Progenitor cell of endocrine pancreas (in vitro differentiated cells): ENCODE data around the gene SYTL3. TPM values are rescaled to one million over a fixed set of nuclear protein-coding genes. Genes with fewer than 3 reads are reported as not detected.
"Not testable (repeated sequence)": the region's sequence is repeated elsewhere in the genome, so short reads cannot be mapped to it uniquely, and the experiment has no call there.

Source experiments
- DNase-seq: peaks from one replicate; pipeline ENCODE4 v3.0.0; 2021; ENCODE audit warnings: low spot score; ENCODE audit not compliant: unreplicated experiment
- H3K27ac Mint-ChIP-seq: 2 replicates; pipeline ENCODE4 v1.8.0; 2021; ENCODE audit warnings: mild to moderate bottlenecking, moderate library complexity, mixed read lengths
- H3K27me3 Mint-ChIP-seq: 2 replicates; pipeline ENCODE4 v1.8.0; 2021; ENCODE audit warnings: mixed read lengths
- H3K36me3 Mint-ChIP-seq: 2 replicates; pipeline ENCODE4 v1.8.0; 2022; ENCODE audit warnings: mixed read lengths; ENCODE audit not compliant: insufficient read depth
- H3K4me1 Mint-ChIP-seq: 2 replicates; pipeline ENCODE4 v1.8.0; 2021; ENCODE audit warnings: low read depth, mixed read lengths
- H3K4me3 Mint-ChIP-seq: 2 replicates; pipeline ENCODE4 v1.8.0; 2021; ENCODE audit warnings: low read depth, mild to moderate bottlenecking, moderate library complexity, mixed read lengths
- H3K9me3 Mint-ChIP-seq: 2 replicates; pipeline ENCODE4 v1.8.0; 2021; ENCODE audit warnings: low read depth, mixed read lengths
- CTCF ChIP-seq: fragments of 200-600 bp; sonication (generic); IDR thresholded peaks from one replicate; pipeline ENCODE4 v1.5.0; 2021; ENCODE audit warnings: antibody characterized with exemption, mild to moderate bottlenecking; ENCODE audit not compliant: unreplicated experiment
- total RNA-seq: library from RNA; stranded (reverse); gene quantifications from 2 replicates; pipeline ENCODE4 v1.2.1, GENCODE V29; 2021

The SYTL3 gene
- total RNA-seq, 1 donor from 2014 or later, result 2.1 TPM

DNA sequence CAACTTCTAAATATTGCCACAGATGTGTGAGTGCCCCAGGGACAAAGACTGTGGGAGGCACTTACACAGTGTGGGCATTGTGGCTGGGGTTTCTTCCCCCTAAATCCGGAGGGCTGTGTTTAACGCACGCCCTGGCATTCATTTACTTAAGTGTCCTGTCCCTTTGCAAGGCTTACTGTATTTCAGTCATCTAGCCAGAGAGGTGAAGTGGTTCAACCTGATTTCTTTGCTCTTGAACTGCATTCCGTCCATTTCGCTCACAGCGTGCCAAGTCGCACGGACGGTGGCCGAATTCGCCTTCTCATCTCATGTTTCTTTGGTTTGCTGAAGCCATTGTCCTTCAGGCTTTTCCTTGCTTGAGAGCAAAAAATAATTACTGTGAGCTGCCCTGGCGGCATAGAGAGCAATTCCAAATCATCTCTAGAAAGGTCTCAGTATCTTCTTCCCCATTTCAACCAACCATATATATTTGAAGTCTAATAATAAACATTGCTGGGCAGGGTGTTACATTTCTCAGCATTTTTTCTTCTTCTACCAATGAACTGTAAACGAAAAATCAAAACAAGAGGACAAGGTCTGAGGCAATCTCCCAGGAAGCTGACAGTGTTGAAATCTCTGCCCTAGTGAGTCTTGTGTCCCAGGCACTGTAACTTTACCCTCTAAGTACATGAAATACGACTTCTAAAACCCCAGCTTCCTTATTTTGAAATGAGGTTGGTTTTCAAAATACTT is 16.9 kb downstream of the SYTL3 start:
- Mint-ChIP-seq H3K9me3 (no peaks in the 10 kb centered on the region), H3K4me1 (peaks cover 23% of the 10 kb centered on the region), H3K4me3 (no peak overlapping the region), H3K36me3 (no peaks in the 10 kb centered on the region), H3K27ac (no peak overlapping the region), H3K27me3 (peaks cover 47% of the 10 kb centered on the region)
- DNase-seq, result no peak
- TF ChIP-seq CTCF, result no peak

- Mint-ChIP-seq H3K27me3 (peaks cover 42% of the 10 kb centered on the region), H3K4me3 (no peak overlapping the region), H3K9me3 (no peaks in the 10 kb centered on the region), H3K27ac (peak overlapping the region; percentile 56), H3K4me1 (peaks cover 23% of the 10 kb centered on the region), H3K36me3 (no peaks in the 10 kb centered on the region)
- TF ChIP-seq CTCF, result no peak
- DNase-seq, result no peak
Measured at GRCh38 chr6:158667360-158667981, 17.6 kb downstream of the SYTL3 start.

GRCh38 chr6:158668707-158669103 is 18.9 kb downstream of the SYTL3 start:
- DNase-seq, result no peak
- Mint-ChIP-seq H3K9me3 (no peaks in the 10 kb centered on the region), H3K4me3 (no peak overlapping the region), H3K27ac (no peak overlapping the region), H3K27me3 (peaks cover 31% of the 10 kb centered on the region), H3K36me3 (no peaks in the 10 kb centered on the region), H3K4me1 (peaks cover 14% of the 10 kb centered on the region)
- TF ChIP-seq CTCF, result no peak

DNA sequence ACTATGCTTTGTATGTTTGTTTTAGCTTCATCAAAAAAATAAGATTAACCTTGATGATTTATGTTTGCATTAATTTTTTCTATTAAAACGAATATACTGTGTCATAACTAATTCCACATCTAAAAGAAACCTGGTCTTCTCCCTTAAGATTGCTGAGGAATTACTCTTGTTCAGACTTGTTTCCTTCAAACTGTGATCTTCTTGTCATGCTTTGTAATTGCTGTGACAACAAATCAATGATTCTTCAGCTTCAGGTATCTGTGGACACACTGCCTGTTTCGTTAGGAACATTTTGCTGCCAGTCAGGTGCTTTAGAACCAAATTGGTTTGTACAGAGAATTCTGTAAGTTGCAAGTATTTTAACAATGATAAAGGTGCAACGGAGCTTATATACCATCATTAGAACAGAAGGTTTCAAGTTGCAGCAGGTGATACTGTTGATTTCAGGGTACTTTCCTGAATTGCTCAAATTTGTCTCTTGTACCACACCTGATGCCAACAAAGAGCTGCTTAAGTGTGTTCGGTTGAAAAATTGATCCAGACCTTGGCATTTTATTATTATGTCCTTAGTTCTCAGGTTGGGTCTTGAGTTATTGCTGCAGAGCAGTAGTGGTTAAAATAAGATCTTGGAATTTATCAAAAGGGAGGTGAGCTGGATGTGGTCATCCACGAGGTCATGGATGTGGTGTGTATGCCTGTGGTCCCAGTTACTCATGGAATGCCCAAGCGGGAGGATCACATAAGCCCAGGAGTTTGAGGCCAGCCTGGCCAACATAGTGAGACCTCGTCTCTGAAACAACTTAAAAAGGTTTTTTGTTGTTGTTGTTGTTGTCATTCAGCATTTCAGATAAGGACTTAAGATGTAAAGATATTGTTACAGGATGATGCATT is 19.5 kb downstream of the SYTL3 start:
- Mint-ChIP-seq H3K27me3 (peaks cover 30% of the 10 kb centered on the region), H3K9me3 (no peaks in the 10 kb centered on the region), H3K4me3 (no peak overlapping the region), H3K27ac (no peak overlapping the region), H3K4me1 (peaks cover 12% of the 10 kb centered on the region), H3K36me3 (no peaks in the 10 kb centered on the region)
- DNase-seq, result no peak
- no peak for TF ChIP-seq CTCF

DNA sequence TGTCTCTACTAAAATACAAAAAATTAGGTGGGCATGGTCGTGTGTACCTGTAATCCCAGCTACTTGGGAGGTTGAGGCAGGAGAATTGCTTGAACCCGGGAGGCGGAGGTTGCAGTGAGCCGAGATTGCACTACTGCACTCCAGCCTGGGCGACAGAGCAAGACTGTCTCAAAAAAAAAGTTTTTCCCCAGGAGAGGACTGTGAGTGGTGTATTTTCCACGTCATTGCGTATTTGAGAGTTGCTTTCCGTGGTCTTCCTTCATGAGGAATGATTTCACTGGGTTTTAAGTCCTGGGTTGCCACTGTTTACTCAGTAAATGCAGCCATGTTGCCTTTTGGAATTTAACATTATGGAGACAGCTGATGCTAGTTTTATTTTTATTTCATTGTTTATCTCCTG is 22.3 kb downstream of the SYTL3 start:
- not testable (repeated sequence) for H3K9me3 Mint-ChIP-seq, H3K4me3 Mint-ChIP-seq, DNase-seq, H3K27ac Mint-ChIP-seq, H3K36me3 Mint-ChIP-seq
- Mint-ChIP-seq H3K27me3 (peaks cover 17% of the 10 kb centered on the region), H3K4me1 (peaks cover 18% of the 10 kb centered on the region)
